HepG2 (cell line): ENCODE measurements around the gene TOMM20. TPM values are rescaled to one million over a fixed set of nuclear protein-coding genes. Genes with fewer than 3 reads are reported as not detected.
A peak's percentile ranks its signal among the peaks of the same experiment; 100 is the strongest.

Experiments
- AGO2 ChIP-seq: fragments of 200-400 bp; formaldehyde crosslinking; optimal IDR thresholded peaks from 2 replicates; pipeline ENCODE3; 2017; ENCODE audit warnings: mild to moderate bottlenecking, low read depth, low read length, moderate library complexity
- ARID4A ChIP-seq: sonication (generic); formaldehyde crosslinking; IDR thresholded peaks from 2 replicates; pipeline ENCODE4 v1.5.0; 2020; ENCODE audit warnings: mild to moderate bottlenecking, missing genetic modification reagents, borderline replicate concordance
- ARID5B ChIP-seq: IDR thresholded peaks from 2 replicates; pipeline ENCODE4 v1.4.0; 2020; ENCODE audit warnings: mild to moderate bottlenecking, missing genetic modification reagents
- ATF7 ChIP-seq, 2 experiments: fragments of 450-650 bp in 1 of 2; sonication (generic) in 1 of 2; formaldehyde crosslinking in 1 of 2; IDR thresholded peaks; 2 replicates each; pipeline versions ENCODE4 v1.4.0 to v1.6.1; 2016 to 2020; ENCODE audit warnings: antibody characterized with exemption in 1 of 2, mild to moderate bottlenecking in 1 of 2, missing genetic modification reagents in 1 of 2
- ATF7-NPFF ChIP-seq: sonication (generic); formaldehyde crosslinking; IDR thresholded peaks from 2 replicates; pipeline ENCODE4 v1.8.1; 2023; ENCODE audit warnings: mild to moderate bottlenecking, low read depth, missing genetic modification reagents, moderate library complexity
- GFI1 ChIP-seq: sonication (generic); formaldehyde crosslinking; IDR thresholded peaks from 2 replicates; pipeline ENCODE4 v1.5.0; 2020; ENCODE audit warnings: missing genetic modification reagents, mild to moderate bottlenecking, borderline replicate concordance
- GLI4 ChIP-seq: sonication (generic); formaldehyde crosslinking; IDR thresholded peaks from 2 replicates; pipeline ENCODE4 v1.5.1; 2020; ENCODE audit warnings: missing genetic modification reagents, mild to moderate bottlenecking, moderate library complexity, borderline replicate concordance
- HNF4A ChIP-seq: sonication (generic); formaldehyde crosslinking; IDR thresholded peaks from 2 replicates; pipeline ENCODE4 v1.4.0; 2020; ENCODE audit warnings: missing genetic modification reagents
- IKZF5 ChIP-seq: IDR thresholded peaks from 2 replicates; pipeline ENCODE4 v1.6.1; 2018; ENCODE audit warnings: missing genetic modification reagents, mild to moderate bottlenecking, missing compliant biosample characterization
- JUND ChIP-seq: sonication (generic); formaldehyde crosslinking; IDR thresholded peaks from 2 replicates; pipeline ENCODE4 v1.8.0; 2022; ENCODE audit warnings: mild to moderate bottlenecking, missing genetic modification reagents
- SSRP1 ChIP-seq: IDR thresholded peaks from 2 replicates; pipeline ENCODE4 v1.6.1; 2016; ENCODE audit warnings: control low read depth
- WIZ ChIP-seq: sonication (generic); formaldehyde crosslinking; IDR thresholded peaks from 2 replicates; pipeline ENCODE4 v1.5.1; 2020; ENCODE audit warnings: mild to moderate bottlenecking, missing genetic modification reagents
- ZFP36L1 ChIP-seq: sonication (generic); formaldehyde crosslinking; IDR thresholded peaks from 2 replicates; pipeline ENCODE4 v1.8.0; 2022; ENCODE audit warnings: mild to moderate bottlenecking, missing genetic modification reagents, moderate library complexity
- ZFP62 ChIP-seq: sonication (generic); formaldehyde crosslinking; IDR thresholded peaks from 2 replicates; pipeline ENCODE4 v1.4.0; 2020; ENCODE audit warnings: missing genetic modification reagents
- ZNF101 ChIP-seq: sonication (generic); formaldehyde crosslinking; IDR thresholded peaks from 2 replicates; pipeline ENCODE4 v1.4.0; 2020; ENCODE audit warnings: mild to moderate bottlenecking, low read depth, missing genetic modification reagents, borderline replicate concordance
- ZNF138 ChIP-seq: sonication (generic); formaldehyde crosslinking; IDR thresholded peaks from 2 replicates; pipeline ENCODE4 v1.5.0; 2020; ENCODE audit warnings: mild to moderate bottlenecking, low read depth, missing genetic modification reagents
- ZNF230 ChIP-seq: sonication (generic); formaldehyde crosslinking; IDR thresholded peaks from 2 replicates; pipeline ENCODE4 v1.4.0; 2020; ENCODE audit warnings: mild to moderate bottlenecking, missing genetic modification reagents
- ZNF605 ChIP-seq: sonication (generic); formaldehyde crosslinking; IDR thresholded peaks from 2 replicates; pipeline ENCODE4 v1.8.0; 2022; ENCODE audit warnings: mild to moderate bottlenecking, missing genetic modification reagents
- polyA plus RNA-seq, 8 experiments: library from polyadenylated mRNA; depleted of rRNA in 3 of 8; stranded (reverse) in 7 of 8; unstranded in 1 of 8; fragments of >200 nt; fragmentation: Illumina TruSeq in 4 of 8; extraction: Trizol in 4 of 8; gene quantifications; 2 replicates each; pipeline versions ENCODE4 v1.2.1 to v1.2.3, GENCODE V29; 2011 to 2016; ENCODE audit warnings: low read depth in 4 of 8, missing spikeins in 1 of 8, mixed read lengths in 1 of 8; ENCODE audit not compliant: insufficient read depth in 1 of 8
- total RNA-seq, 5 experiments: library from RNA; depleted of rRNA; stranded (reverse); fragments of >200 nt; fragmentation: Illumina TruSeq; extraction: Trizol; gene quantifications; 2 replicates each; pipeline ENCODE4 v1.2.3, GENCODE V29; 2016; ENCODE audit warnings: low read depth in 1 of 5

The TOMM20 gene
- total and polyA plus RNA-seq, 2 of the 13 experiments (the other 11 are each of a cell fraction or from before 2014, with no cell fraction given), result 153 to 376 TPM

GRCh38 chr1:235073331-235073967, 55.2 kb downstream of the TOMM20 start (continued):
- TF ChIP-seq ZFP36L1 (CRISPR knock-in tag) (peak; percentile 96), ZNF138 (CRISPR knock-in tag) (0 out of 2 replicates have a peak, but pooled peaks have one; percentile 30), ARID5B (CRISPR knock-in tag) (peak; percentile 96), JUND (CRISPR knock-in tag) (peak; percentile 67; the same call in 1 of the 2 replicates), ZNF230 (CRISPR knock-in tag) (0 out of 2 replicates have a peak, but pooled peaks have one; percentile 28), ZFP62 (no peak), ARID4A (CRISPR knock-in tag) (peak; percentile 55; the same call in 1 of the 2 replicates), ZNF101 (CRISPR knock-in tag) (no peak), ATF7-NPFF (CRISPR knock-in tag) (peak; percentile 75; the same call in 1 of the 2 replicates), IKZF5 (CRISPR knock-in tag) (peak; percentile 92), ATF7 (IDR thresholded peaks at IDR 0.05) (no peak), ATF7 (CRISPR knock-in tag; IDR thresholded peaks at IDR 0.05) (no peak; the same call in 1 of the 2 replicates), GLI4 (CRISPR knock-in tag) (peak; percentile 75; the same call in 1 of the 2 replicates), HNF4A (peak; percentile 75), SSRP1 (no peak; the same call in 1 of the 2 replicates), GFI1 (CRISPR knock-in tag) (peak; percentile 75), AGO2 (no peak), WIZ (CRISPR knock-in tag) (peak; percentile 34; the same call in 1 of the 2 replicates), ZNF605 (CRISPR knock-in tag) (peak; percentile 87)
